HT1080 (cell line): ENCODE measurements around the gene MRPL51. TPM values are rescaled to one million over a fixed set of nuclear protein-coding genes. Genes with fewer than 3 reads are reported as not detected.

Source experiments
- DNase-seq: peaks from one replicate; pipeline ENCODE4 v3.0.0-alpha.2; 2015; ENCODE audit warnings: low read depth
- total RNA-seq: library from RNA; depleted of rRNA; stranded (reverse); fragments of >200 nt; shearing (Covaris generic); gene quantifications from 2 replicates; pipeline ENCODE4 v1.2.3, GENCODE V29; 2014

Gene MRPL51
- total RNA-seq, 1 experiment from 2014 or later = 241 TPM

DNA sequence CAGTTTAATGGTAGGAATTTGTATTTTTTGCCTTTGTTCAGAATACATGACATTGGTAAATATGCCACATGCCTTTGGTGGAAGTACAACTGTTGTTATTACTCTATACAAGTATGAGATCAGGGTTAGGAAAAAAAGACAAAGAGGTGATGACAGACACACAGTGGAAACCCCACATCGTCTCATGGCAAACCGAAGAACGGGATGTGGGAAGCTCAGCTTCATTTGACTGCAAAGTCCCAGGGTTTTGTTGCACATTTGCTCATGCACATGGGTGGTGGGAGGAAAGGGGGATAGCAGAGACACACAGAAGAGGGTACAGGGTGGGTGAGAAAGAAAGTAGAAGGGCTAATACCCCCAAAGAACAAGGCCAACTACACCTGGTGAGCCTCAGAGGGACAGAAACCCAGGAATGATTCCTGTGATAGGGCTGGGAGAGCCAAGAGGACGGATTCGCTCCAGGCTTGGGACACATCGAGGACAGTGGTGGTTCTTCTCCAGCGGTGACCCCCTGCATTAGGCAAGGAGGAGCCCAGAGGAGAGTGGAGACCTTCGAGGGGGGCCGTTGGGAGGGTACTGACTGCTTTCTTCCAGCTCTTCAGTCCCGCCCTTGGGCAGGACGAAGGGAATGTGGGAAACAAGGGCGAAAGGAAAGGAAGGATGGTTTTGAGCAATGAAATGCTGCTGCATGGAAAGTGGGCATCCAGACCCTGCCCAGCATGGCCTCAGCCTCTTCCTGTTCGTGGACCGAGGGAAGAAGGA, 30.6 kb downstream of the MRPL51 start:
- DNase-seq = no peak

DNA sequence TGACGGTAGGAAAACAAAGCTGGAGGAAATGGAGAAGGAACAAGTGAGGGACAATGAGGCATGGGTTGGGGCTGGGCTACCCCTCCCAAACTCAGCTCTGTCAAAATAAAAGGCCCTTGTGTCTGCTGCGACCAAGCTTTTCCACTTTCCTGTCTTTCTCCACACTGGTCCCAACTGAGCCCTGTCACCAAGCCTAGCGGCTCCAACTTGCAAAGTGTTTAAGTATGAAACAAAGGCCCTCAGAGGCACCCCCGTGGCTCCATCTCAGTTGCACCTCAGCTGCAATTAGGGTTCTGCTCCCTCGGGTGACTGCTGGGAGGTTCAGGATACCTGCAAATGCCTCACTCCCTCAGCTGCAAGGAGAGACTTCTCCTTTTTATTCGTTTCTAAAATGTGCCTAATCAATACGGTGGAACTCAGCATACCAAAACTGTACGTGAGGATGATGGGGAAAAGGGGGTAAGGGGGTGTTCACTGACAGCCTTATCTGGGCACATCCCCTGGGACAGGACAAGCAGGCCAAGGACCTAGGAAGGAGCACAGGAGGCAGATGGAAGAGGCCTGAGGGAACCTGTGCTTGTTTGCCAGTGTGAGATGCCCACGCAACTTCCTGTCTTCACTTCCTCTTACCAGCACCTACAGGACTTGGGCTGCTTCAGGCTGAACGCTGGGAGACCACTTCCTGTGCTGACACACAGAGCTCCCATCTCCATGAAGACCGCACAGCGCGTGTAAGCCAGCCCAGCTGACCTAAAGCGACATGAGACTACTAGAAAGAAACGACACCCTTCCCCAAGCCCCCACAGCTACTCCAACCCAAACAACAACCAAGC, 31.4 kb downstream of the MRPL51 start:
- peak; percentile 74 for DNase-seq

DNA sequence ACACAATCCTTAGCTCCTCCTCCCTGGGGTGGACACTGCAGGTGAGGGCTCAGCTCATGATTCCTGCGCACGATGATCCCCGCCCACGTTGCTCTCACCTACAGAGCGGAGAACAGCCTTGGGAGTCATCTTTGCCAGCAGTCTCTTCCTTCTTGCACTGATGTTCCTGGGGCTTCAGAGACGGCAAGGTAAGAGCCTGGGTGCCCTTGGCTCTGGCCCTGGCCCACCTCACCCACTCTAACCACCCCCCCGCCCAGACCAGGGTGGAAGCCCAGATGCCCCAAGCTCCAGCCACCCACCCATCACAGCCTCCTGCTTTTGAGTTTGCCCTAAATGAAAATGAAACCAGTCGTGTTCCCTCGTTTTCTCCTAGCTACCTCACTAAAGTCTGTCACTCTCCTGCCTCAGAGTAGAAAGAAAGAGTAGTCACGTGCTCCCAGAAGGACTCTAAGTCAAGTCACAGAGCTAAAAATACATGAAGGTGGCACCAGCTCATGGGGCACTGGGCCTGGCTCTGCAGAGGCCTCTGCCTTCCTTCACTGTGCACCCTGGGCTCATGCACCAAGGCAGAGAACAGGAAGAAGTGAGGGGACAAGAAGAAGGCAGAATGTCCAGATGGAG, 32.2 kb downstream of the MRPL51 start:
- no peak for DNase-seq

DNA sequence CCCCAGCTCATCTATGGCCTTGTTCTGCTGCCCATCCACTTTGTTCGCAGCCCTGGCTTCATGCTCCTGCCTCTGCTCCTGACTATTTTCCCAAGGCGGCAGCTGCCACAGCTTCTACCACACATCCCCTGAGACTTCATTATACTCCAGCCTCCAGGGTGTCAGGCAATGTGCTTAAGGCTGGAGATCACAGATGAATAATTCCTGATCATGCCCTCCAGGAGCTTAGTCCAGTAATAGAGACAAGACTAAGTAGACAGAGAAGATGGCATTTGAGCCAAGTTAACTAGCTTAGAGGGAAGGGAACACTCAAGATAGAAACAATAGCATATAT, 34.1 kb downstream of the MRPL51 start:
- DNase-seq = no peak

DNA sequence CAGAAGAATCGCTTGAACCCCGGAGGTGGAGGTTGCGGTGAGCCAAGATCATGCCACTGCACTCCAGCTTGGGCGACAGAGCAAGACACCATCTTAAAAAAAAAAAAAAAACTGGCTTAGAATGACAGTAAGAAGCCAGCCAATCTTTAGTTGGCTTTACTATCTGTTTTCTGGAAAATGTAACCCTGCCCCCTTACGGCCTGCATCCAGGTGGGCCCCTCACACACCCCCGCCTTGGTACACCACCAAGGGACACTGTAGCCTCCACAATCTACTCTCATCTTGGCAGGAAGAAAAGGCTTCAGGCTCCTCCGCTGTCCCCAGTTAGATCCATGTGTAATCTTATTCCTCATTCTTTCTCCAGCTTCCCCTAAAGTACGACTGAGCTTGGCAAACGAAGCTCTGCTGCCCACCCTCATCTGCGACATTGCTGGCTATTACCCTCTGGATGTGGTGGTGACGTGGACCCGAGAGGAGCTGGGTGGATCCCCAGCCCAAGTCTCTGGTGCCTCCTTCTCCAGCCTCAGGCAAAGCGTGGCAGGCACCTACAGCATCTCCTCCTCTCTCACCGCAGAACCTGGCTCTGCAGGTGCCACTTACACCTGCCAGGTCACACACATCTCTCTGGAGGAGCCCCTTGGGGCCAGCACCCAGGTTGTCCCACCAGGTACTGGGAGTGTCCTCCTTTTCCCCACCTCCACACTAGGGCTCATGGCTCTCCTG, 34.6 kb downstream of the MRPL51 start:
- no peak for DNase-seq

DNA sequence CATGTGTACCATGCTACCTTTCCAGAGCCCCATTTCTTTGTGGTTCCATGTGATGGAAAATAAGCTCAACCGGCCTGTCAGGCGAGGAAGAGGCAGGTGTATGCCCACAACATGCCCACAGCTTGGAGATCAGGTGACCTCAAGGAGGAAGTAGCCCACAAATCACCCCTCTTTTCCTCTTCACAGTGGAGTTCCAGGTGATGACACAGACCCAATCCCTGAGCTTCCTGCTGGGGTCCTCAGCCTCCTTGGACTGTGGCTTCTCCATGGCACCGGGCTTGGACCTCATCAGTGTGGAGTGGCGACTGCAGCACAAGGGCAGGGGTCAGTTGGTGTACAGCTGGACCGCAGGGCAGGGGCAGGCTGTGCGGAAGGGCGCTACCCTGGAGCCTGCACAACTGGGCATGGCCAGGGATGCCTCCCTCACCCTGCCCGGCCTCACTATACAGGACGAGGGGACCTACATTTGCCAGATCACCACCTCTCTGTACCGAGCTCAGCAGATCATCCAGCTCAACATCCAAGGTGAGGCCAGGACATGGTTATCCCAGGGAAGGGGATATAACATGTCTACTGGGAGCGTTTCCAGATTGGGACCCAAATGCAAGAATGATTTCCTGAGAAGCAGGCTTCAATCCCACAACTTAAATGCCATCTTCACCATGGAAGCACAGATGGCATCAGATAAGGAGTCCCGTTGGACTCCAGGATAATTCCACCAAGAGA, 35.7 kb downstream of the MRPL51 start:
- DNase-seq = no peak

DNA sequence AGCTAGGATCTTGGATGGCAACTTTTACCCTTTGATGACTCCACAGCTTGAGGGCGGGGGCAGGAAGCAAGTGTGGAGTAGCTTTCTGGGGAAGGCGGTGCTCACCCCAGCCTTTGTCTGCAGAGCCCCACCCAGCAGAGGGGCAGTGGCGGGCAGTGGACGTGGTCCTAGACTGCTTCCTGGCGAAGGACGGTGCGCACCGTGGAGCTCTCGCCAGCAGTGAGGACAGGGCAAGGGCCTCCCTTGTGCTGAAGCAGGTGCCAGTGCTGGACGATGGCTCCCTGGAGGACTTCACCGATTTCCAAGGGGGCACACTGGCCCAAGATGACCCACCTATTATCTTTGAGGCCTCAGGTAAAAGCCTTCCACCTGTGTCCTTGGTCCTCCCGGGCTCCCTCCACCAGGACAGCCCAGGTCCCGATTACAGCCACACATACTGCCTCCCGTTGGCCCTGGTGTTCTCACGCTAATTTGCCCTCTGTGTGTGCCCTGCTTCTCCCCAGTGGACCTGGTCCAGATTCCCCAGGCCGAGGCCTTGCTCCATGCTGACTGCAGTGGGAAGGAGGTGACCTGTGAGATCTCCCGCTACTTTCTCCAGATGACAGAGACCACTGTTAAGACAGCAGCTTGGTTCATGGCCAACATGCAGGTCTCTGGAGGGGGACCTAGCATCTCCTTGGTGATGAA, 40.0 kb downstream of the MRPL51 start:
- DNase-seq = no peak

DNA sequence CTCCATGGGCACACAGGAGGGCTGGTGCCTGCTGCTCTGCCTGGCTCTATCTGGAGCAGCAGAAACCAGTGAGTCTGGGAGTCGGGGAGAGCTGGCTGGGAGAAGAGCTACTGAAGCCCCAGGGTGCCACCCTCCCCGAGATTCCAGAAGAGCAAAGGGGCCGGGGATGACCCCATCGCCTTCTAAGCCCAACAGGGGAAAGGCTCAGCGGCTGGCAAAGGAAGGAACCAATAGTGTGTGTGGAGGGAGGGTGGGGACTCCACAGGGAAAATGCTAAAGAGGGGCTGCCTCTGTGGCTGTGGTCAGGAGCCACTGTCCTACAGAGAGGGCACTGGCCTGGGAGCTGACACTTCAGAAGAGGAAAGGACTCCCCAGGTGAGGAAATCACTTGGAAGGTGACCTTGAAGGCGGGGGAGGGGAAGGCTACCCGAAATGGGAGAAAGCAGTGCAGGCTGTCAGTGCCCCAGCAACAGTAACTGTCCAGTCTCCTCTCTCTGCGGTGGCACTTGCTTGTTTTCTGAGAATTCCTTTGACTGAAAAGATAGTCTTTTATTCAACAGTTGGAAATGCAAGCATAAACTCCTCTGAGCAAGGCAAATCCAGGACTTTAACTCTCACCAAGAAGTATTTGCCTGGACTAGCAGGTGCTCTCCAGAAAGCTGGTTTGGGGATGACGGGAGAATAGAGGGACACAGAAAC, 40.7 kb downstream of the MRPL51 start:
- DNase-seq = no peak

DNA sequence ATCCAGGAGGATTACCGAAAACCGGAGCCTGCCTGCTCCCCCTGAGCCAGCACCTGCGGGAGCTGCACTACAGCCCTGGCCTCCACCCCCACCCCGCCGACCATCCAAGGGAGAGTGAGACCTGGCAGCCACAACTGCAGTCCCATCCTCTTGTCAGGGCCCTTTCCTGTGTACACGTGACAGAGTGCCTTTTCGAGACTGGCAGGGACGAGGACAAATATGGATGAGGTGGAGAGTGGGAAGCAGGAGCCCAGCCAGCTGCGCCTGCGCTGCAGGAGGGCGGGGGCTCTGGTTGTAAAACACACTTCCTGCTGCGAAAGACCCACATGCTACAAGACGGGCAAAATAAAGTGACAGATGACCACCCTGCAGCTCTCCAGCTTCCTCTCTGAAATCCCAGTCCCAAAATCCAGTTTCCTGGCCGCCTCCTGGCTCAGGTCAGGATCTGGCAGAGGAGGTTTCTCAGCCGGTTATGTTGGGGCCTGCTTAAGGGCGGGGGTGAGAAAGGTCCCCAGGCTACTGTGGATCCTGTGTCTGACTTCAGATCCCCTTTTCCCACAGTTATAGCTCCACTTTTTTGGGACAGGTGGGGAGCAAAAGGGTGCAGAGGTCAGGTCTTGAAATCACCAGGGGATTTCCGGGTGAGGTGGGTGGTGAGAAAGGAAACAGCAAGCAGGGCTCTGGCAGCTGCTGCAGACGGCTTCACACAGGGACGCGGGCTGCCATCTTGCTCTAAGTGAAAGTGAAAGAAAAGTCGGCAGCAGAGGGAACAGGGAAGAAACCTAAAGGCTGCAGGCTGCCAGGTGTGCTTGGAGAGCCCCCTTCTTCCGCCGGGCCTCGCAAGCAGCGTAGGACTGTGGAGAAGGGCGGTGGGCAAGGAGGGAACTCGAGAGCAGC, 41.5 kb downstream of the MRPL51 start, which contains the start of gene TAPBPL:
Gene TAPBPL (plus strand): TSS at position 695 of the 897 bp plus-strand sequence. CDS start 207 bp downstream, outside the sequence.
- peak; percentile 91 for DNase-seq

DNA sequence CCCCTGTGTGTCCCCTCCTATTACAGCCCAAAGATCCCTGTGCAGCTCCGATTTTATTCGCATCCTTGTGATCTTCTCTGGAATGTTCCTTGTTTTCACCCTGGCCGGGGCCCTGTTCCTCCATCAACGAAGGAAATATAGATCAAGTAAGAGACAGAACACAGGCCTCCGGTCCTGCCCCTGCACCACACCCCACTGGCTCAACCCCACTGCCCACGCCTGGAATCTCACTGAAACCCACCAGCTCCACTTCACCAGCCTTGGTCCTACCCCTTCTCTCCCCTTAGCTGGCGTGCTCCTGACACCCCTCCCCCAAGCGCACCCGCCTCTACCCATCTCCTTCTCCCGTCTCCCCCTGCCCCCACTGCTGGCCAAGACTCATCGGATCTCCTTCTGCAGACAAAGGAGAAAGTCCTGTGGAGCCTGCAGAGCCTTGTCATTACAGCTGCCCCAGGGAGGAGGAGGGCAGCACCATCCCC, 42.2 kb downstream of the MRPL51 start:
- no peak for DNase-seq

DNA sequence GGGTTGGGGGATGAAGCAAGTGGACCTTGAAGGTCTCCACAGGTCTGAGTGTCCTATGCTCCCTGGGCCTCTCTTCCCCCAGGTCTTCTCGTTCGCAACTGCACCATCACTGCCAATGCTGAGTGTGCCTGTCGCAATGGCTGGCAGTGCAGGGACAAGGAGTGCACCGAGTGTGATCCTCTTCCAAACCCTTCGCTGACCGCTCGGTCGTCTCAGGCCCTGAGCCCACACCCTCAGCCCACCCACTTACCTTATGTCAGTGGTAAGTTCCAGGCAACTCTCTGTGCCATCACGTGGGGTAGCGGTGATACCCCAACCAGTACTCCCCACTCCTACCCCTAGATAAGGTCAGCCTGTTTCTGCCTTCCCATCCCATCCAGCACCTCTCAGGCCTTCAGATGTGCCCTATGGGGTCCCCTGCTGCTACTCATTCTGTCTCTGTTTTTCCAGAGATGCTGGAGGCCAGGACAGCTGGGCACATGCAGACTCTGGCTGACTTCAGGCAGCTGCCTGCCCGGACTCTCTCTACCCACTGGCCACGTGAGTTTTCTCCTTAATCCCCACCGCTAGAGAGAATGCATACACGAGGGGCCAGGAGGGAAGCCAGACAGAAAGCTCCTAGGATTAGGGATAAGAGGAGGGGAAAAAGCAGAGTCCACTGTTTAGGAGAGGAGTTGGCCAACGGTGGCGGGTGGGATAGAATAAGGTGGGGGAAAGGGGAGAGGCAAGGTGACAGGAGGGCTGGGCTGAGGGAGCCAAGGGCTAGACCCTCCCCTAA, 42.8 kb downstream of the MRPL51 start:
- no peak for DNase-seq

DNA sequence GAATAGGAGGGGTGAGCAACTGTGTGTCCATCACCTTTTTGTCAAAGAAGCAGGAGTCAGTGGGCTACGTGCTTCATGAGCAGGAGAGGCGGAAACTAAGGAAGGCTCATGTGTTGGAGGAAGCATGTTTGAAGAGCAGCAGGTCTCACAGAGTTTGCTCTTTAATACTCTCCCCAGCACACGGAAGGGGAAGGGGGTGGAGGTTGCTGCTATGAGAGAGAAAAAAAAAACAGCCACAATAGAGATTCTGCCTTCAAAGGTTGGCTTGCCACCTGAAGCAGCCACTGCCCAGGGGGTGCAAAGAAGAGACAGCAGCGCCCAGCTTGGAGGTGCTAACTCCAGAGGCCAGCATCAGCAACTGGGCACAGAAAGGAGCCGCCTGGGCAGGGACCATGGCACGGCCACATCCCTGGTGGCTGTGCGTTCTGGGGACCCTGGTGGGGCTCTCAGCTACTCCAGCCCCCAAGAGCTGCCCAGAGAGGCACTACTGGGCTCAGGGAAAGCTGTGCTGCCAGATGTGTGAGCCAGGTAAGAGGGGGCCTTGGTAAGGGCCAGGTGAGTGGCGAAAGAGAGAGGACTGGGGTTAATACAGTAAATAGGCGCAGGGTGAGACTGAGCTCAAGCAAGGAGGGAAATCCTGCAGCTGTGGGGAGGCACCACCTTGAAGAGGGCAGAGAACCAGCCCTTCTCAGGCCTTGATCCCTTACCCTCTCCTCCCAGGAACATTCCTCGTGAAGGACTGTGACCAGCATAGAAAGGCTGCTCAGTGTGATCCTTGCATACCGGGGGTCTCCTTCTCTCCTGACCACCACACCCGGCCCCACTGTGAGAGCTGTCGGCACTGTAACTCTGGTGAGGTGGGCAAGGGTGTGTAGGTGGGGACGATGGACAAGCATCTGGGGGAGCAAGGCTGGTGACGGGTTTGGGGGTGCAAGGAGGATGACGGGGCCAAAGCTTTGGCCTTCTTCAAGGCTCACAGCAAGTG, 48.1 kb downstream of the MRPL51 start, which contains the start of gene CD27:
Gene CD27 (plus strand): TSS at position 252 of the 985 bp plus-strand sequence. CDS start 141 bp downstream, at position 393.
- no peak for DNase-seq

DNA sequence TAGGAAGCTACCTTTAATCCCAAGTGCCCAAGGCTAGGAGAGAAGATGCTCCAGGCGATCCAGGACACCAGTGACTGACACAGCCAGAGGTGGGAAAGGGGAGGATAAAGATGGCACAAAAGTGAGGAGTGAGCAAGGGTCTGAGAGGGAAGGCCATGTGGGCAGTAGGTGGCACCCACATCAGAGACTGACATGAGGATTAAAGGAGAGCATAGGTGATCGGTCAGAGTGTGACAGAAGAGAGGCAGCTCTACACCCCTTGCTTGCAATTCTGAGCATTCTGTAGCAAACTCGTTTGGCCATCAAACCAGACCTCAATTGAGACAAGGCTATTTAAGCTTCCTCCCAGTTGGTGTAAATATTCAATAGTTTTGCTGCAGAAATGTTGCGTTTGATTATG, 49.0 kb downstream of the MRPL51 start:
- DNase-seq = no peak

DNA sequence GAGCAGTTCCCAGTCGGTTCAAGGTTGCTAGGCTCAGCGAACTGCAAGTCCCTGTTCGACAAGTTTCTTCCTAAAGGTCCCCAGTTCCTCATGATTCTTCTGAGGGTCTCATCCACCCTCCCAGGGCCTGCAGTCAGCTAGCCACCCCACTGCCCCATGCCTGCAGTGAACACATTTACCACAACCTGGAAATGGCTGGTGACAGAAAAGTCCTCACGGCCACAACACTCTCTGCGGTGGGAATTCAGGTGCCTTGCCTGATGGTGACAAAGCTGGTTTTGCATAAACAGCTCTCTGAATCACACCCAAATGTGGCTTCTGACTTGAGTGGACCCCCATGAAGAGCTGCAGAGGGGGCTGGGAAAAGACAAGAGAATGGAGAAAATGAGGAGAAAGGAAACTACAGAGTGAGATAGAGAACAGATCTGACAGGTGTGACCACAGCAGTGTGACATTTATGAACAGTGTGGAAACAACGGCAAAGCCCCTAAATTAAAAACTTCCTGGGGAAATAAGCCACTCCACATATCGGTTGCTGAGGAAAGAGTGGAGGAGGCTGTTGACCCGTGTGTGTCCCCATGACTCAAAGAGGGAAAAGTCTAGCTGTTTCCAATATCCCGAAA, 49.6 kb downstream of the MRPL51 start:
- DNase-seq = no peak

DNA sequence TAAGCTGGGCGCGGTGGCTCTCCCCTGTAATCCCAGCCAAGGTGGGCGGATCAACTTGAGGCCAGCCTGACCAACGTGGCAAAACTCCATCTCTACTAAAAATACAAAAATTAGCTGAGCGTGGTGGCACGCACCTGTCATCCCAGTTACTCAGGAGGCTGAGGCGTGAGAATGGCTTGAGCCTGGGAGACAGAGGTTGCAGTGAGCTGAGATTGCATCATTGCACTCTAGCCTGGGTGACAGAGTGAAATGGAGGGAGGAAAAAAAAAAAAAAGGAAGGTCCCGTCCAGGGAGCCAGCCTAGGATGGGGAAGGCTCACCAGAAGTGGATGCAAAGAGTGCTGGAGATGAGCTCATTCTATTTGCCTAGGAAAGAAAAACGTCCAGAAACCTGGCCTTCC, 50.2 kb downstream of the MRPL51 start:
- no peak for DNase-seq
